ENCODE results near the gene TSPAN11.

GRCh38 chr12:30952015-30952414 lies 25.5 kb downstream of the TSPAN11 start:
- TF ChIP-seq POLR2AphosphoS5 (IDR thresholded peaks at IDR 0.05; ENCODE audit: low read depth, low read length): no peak
- TF ChIP-seq FOXP2 (optimal IDR thresholded peaks at IDR 0.05; ENCODE audit: borderline replicate concordance, extremely low read depth, extremely low read length, insufficient read depth): no peak
- no peak for TF ChIP-seq SIN3A (IDR thresholded peaks at IDR 0.05; ENCODE audit: borderline replicate concordance, insufficient read depth, low read length)
- TF ChIP-seq, protein P1, sequence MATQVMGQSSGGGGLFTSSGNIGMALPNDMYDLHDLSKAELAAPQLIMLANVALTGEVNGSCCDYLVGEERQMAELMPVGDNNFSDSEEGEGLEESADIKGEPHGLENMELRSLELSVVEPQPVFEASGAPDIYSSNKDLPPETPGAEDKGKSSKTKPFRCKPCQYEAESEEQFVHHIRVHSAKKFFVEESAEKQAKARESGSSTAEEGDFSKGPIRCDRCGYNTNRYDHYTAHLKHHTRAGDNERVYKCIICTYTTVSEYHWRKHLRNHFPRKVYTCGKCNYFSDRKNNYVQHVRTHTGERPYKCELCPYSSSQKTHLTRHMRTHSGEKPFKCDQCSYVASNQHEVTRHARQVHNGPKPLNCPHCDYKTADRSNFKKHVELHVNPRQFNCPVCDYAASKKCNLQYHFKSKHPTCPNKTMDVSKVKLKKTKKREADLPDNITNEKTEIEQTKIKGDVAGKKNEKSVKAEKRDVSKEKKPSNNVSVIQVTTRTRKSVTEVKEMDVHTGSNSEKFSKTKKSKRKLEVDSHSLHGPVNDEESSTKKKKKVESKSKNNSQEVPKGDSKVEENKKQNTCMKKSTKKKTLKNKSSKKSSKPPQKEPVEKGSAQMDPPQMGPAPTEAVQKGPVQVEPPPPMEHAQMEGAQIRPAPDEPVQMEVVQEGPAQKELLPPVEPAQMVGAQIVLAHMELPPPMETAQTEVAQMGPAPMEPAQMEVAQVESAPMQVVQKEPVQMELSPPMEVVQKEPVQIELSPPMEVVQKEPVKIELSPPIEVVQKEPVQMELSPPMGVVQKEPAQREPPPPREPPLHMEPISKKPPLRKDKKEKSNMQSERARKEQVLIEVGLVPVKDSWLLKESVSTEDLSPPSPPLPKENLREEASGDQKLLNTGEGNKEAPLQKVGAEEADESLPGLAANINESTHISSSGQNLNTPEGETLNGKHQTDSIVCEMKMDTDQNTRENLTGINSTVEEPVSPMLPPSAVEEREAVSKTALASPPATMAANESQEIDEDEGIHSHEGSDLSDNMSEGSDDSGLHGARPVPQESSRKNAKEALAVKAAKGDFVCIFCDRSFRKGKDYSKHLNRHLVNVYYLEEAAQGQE (IDR thresholded peaks at IDR 0.05; ENCODE audit: insufficient read depth in 1 of 2, low read depth in 2 of 2, low read length in 2 of 2): no peak
- no peak for TF ChIP-seq TAF1 (IDR thresholded peaks at IDR 0.05; ENCODE audit: borderline replicate concordance, insufficient read depth, low read length)
